Dedifferentiated amniotic fluid mesenchymal stem cell (primary cell): Measurements from ENCODE around the gene HMG20B.

Source experiments
- DNase-seq: peaks from one replicate; pipeline ENCODE4 v3.0.0-alpha.2; 2016; ENCODE audit errors: extremely low spot score

Gene HMG20B

DNA sequence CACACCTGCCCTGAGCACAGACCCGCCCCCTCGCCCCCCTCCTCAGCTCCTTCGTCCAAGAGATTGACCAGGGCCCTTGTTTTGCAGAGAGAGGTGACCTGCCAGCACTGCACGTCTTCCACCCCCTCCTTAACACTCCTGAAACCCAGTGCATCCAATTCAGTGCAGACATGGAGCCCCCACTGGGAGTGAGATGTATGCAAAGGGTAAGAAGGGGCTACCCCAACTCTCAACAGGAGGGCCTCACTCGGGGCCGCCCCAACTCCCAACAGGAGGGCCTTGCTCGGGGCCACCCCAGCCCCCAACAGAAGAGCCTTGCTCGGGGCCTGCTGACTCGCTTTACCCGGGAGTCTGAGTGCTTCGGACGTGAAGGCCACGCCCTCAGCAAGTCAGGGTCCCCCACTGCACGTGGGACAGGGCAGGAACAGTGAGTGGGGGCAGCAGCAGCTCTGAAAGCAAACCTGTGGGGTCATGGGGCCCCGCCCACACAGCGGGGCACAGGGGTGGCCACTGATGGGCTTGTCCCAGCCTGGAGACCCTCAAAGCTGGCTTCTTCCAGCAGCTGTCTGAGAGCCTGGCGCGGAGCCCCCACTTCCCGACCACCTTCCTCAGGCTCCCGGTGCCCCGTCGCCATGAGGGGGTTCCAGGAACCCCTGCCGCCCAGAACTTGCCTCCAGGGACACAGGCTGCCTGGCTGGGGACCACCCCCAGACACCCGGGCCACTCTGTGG, 48.2 kb downstream of the HMG20B start:
- no peak for DNase-seq

- DNase-seq: no peak
Observed at GRCh38 chr19:3621689-3622088, 48.9 kb downstream of the HMG20B start.

- DNase-seq: no peak
Observed at GRCh38 chr19:3622224-3622623, 49.5 kb downstream of the HMG20B start.

- no peak for DNase-seq
Observed at GRCh38 chr19:3623716-3624115, 51.0 kb downstream of the HMG20B start.

DNA sequence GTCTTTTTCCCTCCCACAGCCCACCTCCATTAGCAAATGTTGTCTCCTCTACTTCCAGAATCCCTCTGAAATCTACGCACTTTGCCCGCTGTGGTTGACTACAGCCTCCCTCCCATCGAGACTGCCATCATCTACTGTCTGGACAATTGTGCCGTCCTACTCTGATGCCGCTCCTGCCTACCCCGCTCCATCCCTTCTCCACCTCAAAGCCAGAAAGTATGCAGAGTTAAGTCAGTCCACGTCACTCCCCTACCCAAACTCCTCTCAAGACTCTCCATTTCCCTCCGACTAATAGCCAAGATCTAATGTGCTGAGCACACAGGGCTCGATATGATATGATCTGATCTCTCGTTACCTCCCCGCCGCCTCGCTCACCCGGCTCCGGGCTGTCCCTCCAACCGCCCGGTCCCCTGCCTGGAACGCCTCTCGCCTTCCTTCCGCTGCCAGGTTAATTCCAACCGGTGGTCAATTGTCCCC, 53.3 kb downstream of the HMG20B start:
- DNase-seq: peak; percentile 42

DNA sequence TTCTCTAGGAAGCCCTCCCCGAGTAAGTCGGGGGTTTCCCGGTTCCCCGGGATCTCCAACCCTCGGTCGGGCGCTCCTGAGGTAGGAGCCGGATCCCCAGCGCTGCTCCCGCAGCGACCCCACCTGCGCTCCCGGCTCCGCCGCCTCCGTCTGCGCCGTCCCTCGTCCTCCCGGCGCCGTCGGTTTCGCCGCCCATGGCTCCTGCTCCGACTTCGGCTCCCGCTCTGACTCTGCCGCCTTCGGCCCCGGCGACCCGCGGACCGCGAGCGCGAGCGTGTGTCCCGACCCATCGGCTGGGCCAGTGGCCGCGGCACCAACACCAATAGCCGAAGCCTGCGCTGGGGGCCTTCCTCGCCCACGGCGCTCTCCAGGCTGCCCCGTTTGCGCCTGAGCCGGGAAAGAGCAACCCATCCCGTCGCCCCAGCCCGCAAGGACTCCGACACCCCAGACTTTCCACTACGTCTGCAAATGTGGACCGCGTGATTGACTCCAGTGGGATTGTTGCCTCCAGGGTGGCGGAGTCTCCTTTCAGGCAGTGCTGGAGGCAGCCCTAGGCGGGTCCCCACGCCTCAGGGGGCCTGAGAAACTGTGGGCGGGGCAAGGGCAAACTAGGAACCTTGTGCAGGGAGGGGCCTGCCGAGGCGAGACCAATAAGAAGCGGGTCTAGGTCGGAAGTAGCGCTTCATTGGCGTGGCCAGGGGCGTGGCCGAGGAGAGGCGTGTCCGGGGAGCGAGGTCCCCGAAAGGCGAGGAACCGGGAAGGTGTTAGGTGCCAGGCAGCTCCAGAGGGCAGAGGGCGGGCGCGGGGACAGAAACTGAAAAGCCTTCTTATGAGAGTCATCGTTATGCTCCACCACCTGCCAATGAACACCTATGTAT, 54.0 kb downstream of the HMG20B start, which contains the start of gene CACTIN:
Gene CACTIN (minus strand): TSS at position 318 of the 878 bp plus-strand sequence. CDS start 28 bp downstream, at position 290.
- peak; percentile 98 for DNase-seq

DNA sequence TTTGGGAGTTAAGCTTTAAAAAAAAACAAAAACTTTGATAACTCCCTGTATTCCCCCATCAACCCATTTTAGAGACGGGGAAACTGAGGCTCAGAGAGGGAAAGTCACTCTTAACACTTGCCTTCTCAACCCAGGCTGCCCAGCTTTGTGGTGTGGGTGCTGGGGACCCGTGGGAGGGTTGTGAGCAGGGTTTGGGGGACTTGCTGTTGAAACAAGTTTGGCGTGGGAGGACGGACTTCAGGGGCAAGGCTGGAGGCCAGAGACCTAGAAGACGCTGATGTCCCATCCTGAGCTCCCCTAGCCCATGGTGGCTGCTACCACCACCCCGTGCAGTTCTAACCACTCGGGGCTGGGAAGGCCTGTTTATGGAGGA, 54.6 kb downstream of the HMG20B start:
- no peak for DNase-seq
